Memory B cell (primary cell): Measurements from ENCODE around the gene HOXA6.

Experiments
- ATAC-seq: fragments of 150-1000 bp; cut with Tn5 transposase; 2 replicates; pipeline ENCODE4 v1.10.0; 2021; ENCODE audit warnings: low read depth, mild to moderate bottlenecking, moderate library complexity
- DNase-seq, 2 donors: peaks; one replicate each; pipeline ENCODE4 v3.0.0; 2022; ENCODE audit warnings: low spot score in 2 of 2
- H3K27ac Mint-ChIP-seq: one replicate; pipeline ENCODE4 v1.8.0; 2022; ENCODE audit warnings: mild to moderate bottlenecking, moderate library complexity, mixed read lengths
- H3K27me3 Mint-ChIP-seq: one replicate; pipeline ENCODE4 v1.8.0; 2022; ENCODE audit warnings: mixed read lengths
- H3K36me3 Mint-ChIP-seq: one replicate; pipeline ENCODE4 v1.8.0; 2022; ENCODE audit warnings: mild to moderate bottlenecking, mixed read lengths
- H3K4me1 Mint-ChIP-seq: one replicate; pipeline ENCODE4 v1.8.0; 2022; ENCODE audit warnings: mixed read lengths
- H3K4me3 Mint-ChIP-seq: one replicate; pipeline ENCODE4 v1.8.0; 2022; ENCODE audit warnings: mild to moderate bottlenecking, moderate library complexity, mixed read lengths
- H3K9me3 Mint-ChIP-seq: one replicate; pipeline ENCODE4 v1.8.0; 2022; ENCODE audit warnings: mixed read lengths

The HOXA6 gene

DNA sequence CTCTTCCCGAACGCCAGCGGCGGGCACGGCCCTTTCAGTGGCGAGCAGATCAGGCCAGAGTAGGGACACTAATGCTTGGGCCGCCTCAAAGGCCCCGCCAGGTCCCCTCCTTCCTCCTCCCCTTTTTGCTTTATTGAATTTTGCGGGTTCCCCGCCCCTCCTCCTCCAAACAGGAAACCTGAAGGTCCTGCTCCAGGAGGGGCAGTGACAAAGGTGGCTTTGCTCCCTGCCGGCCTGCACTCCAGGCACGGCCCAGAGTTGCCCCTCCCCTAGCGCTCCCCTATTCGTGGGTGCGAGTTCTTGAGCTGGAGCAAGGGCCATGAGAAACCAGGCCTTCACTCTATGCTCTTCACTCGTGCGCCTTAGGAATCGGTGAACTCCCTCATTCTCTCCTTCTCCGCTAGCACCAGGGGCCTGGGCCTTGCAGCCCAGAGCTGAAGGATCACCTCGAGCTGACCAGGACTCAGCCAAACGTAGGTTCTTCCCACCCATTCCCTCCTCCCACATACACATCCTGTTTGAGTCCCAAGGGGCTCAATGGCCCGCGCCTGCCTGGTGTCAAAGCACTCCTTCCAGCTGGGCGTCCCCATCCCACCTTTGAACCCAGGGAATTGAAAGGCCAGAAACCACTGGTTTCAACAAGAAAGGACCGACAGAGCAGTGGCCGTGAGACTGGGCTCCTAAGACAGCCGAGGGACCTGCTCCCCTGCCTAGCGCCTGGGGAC, 619 bp upstream of the HOXA6 start:
- ATAC-seq (no peak), DNase-seq (peak in 1 of 2 donors; percentile 39)
- Mint-ChIP-seq H3K27ac (no peak overlapping the region), H3K27me3 (peaks cover 19% of the 10 kb centered on the region), H3K4me3 (peak overlapping the region; percentile 66), H3K36me3 (no peaks in the 10 kb centered on the region), H3K4me1 (peaks cover 27% of the 10 kb centered on the region), H3K9me3 (no peaks in the 10 kb centered on the region)

GRCh38 chr7:27146491-27147198, 929 bp downstream of the HOXA6 start:
- H3K9me3 Mint-ChIP-seq: no peaks in the 10 kb centered on the region
- H3K27me3 Mint-ChIP-seq: peaks cover 17% of the 10 kb centered on the region
- DNase-seq (no peak), ATAC-seq (no peak)
- no peaks in the 10 kb centered on the region for H3K36me3 Mint-ChIP-seq
- no peak overlapping the region for H3K4me3 Mint-ChIP-seq
- H3K27ac Mint-ChIP-seq: no peak overlapping the region
- H3K4me1 Mint-ChIP-seq: peaks cover 26% of the 10 kb centered on the region

DNA sequence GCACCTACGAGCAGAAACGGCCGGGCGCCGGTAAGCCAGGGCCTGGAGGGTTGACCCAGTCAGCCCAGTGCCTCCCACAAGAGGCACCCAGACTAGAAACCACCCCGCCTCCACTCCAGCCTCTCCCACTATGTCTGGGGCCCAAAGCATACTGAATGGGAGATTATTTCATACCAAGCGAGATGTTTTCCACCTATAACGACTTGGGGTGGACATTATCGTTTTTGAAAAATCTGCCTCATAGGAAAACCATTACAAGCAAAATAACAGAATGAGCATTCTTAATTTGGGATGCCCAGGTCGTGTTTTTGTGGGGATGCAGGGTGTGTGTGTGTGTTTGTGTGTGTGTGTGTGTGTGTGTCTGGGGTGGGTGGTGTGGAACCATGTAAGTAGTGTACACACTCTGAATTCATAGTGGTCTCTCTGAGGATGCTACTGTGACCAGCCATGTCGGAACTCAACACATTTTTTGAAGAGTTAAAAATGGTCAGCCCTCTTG, 1.6 kb downstream of the HOXA6 start:
- no peaks in the 10 kb centered on the region for H3K9me3 Mint-ChIP-seq
- no peak for ATAC-seq
- no peak overlapping the region for H3K27ac Mint-ChIP-seq
- no peak for DNase-seq
- peaks cover 16% of the 10 kb centered on the region for H3K27me3 Mint-ChIP-seq
- H3K36me3 Mint-ChIP-seq: no peaks in the 10 kb centered on the region
- peaks cover 19% of the 10 kb centered on the region for H3K4me1 Mint-ChIP-seq
- no peak overlapping the region for H3K4me3 Mint-ChIP-seq

GRCh38 chr7:27145165-27145913, 2.2 kb downstream of the HOXA6 start:
- Mint-ChIP-seq H3K4me1 (peaks cover 15% of the 10 kb centered on the region), H3K4me3 (no peak overlapping the region), H3K36me3 (no peaks in the 10 kb centered on the region), H3K27me3 (peaks cover 16% of the 10 kb centered on the region), H3K27ac (no peak overlapping the region), H3K9me3 (no peaks in the 10 kb centered on the region)
- DNase-seq: no peak
- no peak for ATAC-seq

GRCh38 chr7:27144781-27145164, 2.8 kb downstream of the HOXA6 start:
- H3K4me3 Mint-ChIP-seq: no peak overlapping the region
- no peaks in the 10 kb centered on the region for H3K36me3 Mint-ChIP-seq
- H3K4me1 Mint-ChIP-seq: peaks cover 13% of the 10 kb centered on the region
- no peaks in the 10 kb centered on the region for H3K9me3 Mint-ChIP-seq
- DNase-seq (no peak), ATAC-seq (no peak)
- peaks cover 16% of the 10 kb centered on the region for H3K27me3 Mint-ChIP-seq
- no peak overlapping the region for H3K27ac Mint-ChIP-seq

DNA sequence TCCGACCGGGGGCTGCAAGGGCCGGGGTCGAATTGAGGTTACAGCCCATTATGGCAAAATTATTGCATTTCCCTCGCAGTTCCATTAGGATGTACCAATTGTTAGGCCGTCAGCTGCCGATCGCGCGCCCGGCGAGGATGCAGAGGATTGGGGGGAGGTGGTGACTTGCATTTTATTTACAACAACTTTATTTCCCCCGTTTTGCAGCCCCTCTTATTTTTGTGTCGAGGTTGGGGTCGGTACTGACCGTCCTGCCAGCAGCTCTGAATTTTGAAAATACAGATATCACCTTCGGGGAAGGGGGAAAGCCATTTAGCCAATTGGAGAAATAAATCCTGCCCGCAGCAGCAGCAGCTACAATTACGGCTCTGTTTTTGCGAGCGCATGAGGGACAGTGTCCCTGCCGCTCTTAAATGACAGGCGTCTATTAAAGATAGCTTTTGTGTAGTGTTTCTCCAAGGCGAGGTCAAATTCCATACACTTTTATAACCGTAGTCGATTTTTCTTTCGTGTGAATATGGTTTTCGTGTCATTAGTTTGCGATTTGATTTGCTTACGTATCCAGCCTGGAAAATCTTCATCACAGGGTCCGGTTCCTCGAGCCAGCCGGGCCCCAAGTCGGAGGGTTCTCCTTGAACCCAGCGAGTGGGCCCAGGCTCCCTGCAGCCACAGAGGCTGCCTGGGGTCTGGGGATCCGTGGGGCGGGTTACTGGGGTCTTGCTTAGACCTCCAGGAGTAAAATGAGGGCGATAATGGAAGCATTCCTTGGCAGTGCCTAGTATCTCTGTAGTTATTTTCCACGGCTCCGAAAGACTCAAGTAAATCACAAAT, 3.4 kb downstream of the HOXA6 start:
- peaks cover 13% of the 10 kb centered on the region for H3K4me1 Mint-ChIP-seq
- DNase-seq (no peak), ATAC-seq (no peak)
- H3K27me3 Mint-ChIP-seq: peaks cover 16% of the 10 kb centered on the region
- H3K36me3 Mint-ChIP-seq: no peaks in the 10 kb centered on the region
- H3K9me3 Mint-ChIP-seq: no peaks in the 10 kb centered on the region
- H3K27ac Mint-ChIP-seq: no peak overlapping the region
- H3K4me3 Mint-ChIP-seq: no peak overlapping the region

DNA sequence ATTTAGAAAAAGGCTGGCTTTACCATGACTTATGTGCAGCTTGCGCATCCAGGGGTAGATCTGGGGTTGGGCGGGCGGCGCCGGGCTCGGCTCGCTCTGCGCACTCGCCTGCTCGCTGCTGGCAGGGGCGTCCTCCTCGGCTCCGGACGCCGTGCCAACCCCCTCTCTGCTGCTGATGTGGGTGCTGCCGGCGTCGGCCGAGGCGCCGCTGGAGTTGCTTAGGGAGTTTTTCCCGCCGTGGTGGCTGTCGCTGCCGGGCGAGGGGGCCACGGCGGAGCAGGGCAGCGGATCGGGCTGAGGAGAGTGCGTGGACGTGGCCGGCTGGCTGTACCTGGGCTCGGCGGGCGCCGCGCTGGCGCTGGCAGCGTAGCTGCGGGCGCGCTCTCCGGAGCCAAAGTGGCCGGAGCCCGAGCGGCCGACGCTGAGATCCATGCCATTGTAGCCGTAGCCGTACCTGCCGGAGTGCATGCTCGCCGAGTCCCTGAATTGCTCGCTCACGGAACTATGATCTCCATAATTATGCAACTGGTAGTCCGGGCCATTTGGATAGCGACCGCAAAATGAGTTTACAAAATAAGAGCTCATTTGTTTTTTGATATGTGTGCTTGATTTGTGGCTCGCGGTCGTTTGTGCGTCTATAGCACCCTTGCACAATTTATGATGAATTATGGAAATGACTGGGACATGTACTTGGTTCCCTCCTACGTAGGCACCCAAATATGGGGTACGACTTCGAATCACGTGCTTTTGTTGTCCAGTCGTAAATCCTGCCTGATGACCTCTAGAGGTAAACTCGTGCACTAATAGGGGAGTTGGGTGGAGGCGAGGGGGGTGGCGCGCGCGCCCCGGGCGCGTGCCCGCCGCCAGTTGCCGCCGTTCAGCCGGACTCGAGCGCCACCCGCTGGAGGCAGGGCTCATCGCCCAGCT, 4.3 kb downstream of the HOXA6 start, which contains the start of gene HOXA5:
Gene HOXA5, minus strand, starts transcription at position 659 of the 927 bp plus-strand sequence. Its CDS starts 74 bp downstream, at position 585.
- peaks cover 16% of the 10 kb centered on the region for H3K27me3 Mint-ChIP-seq

DNA sequence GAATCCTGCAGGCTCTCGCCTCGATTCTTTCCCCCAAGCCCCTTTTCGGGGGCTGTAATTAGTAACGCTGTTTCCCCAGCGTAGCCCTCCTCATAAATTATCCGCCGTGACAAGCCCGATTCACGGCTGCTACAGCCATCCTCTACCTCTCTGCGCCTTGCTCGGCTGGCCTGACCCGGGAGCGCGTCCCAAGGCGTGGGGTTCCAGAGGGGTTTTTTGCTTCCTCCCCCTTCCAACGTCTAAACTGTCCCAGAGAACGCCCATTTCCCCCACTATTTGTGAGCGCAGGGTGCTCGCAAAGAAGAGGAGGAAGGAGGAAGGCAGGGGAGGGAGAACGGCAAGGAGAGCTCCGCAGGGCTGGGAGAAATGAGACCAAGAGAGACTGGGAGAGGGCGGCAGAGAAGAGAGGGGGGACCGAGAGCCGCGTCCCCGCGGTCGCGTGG, 5.0 kb downstream of the HOXA6 start:
- Mint-ChIP-seq H3K27me3 (peaks cover 16% of the 10 kb centered on the region), H3K27ac (no peak overlapping the region), H3K4me3 (peak overlapping the region; percentile 40), H3K4me1 (peaks cover 8% of the 10 kb centered on the region), H3K9me3 (no peaks in the 10 kb centered on the region), H3K36me3 (no peaks in the 10 kb centered on the region)
- DNase-seq: no peak
- no peak for ATAC-seq

More for the DNA sequence above, 4.3 kb downstream of the HOXA6 start, which contains the start of gene HOXA5:
- no peak within 1 kb of the TSS for H3K27ac Mint-ChIP-seq
- no peaks in the 10 kb centered on the region for H3K36me3 Mint-ChIP-seq
- no peaks in the 10 kb centered on the region for H3K9me3 Mint-ChIP-seq
- DNase-seq: peak in 1 of 2 donors; percentile 49
- peaks cover 11% of the 10 kb centered on the region for H3K4me1 Mint-ChIP-seq
- peak; percentile 45 for ATAC-seq
- peak within 1 kb of the TSS; percentile 46 for H3K4me3 Mint-ChIP-seq

DNA sequence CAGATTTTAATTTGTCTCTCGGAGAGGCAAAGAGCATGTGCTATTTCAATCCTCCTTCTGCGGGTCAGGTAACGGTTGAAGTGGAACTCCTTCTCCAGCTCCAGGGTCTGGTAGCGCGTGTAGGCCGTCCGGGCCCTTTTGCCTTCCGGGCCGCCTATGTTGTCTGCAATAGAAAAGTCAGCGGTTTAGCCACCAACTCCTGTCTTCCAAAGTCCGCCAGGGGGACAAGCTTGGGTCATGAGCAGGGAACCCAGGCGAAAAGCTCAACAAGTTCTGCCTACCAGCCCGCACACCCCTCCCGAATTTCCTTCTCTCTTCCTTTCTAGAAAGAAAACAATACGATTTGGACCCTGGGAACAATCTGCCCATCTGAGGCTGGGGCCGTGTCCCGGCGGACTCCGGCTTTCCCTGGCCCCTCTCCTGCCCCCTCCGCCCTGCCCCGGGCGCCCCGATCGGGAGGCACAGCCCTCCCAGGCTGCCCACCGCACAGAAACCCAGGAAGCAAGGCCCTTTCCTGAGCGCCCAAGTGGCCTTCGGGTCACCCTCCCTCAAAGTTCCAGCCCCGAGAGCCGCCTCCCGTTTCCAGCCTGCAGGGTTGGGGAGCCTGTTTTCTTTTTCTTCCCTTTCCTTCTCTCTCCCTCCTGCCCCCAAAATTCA, 5.5 kb downstream of the HOXA6 start:
- H3K27ac Mint-ChIP-seq: no peak overlapping the region

GRCh38 chr7:27141137-27141922, 6.2 kb downstream of the HOXA6 start:
- Mint-ChIP-seq H3K36me3 (no peaks in the 10 kb centered on the region), H3K27ac (no peak overlapping the region), H3K4me1 (peaks cover 2% of the 10 kb centered on the region), H3K9me3 (no peaks in the 10 kb centered on the region), H3K27me3 (peaks cover 9% of the 10 kb centered on the region), H3K4me3 (no peak overlapping the region)
- no peak for DNase-seq
- no peak for ATAC-seq

More for the DNA sequence above, 5.5 kb downstream of the HOXA6 start:
- DNase-seq (no peak), ATAC-seq (no peak)
- no peaks in the 10 kb centered on the region for H3K36me3 Mint-ChIP-seq
- H3K4me3 Mint-ChIP-seq: no peak overlapping the region
- H3K9me3 Mint-ChIP-seq: no peaks in the 10 kb centered on the region
- peaks cover 14% of the 10 kb centered on the region for H3K27me3 Mint-ChIP-seq
- H3K4me1 Mint-ChIP-seq: peaks cover 4% of the 10 kb centered on the region

DNA sequence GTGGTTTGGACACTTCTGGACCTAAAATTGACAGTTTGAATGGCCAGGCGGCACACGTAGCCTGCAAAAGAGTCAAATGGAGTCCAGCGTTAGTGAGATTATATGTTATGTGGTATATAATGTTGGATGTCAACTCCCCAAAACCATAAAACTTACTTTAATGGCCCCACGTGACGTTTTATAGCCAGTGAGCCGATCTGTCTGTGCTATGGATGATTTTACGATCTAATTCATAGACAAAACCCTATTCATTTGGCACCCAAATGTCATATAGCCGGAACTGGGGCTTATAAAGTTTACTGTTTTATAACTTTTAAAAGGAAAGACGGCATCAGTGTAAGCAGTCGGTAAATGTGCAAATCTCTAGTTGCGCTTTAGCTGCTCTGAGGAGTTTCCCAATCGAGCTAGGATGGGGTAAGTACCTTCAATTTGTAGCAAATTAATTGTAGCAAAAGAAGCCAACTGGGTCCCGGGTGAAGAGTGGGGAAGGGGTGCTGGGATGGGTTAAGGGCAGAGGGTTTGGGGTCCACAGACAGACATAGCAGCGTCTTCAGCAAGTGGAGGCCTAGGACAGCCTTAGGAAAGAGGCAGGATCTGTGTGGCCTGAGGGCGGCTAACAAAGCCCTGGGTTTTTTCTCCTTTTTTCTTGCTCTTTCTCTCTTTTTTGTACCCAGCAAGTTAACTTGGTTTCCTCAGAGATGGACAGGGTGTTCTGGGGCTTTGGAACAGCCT, 7.3 kb downstream of the HOXA6 start:
- H3K27me3 Mint-ChIP-seq: peaks cover 8% of the 10 kb centered on the region
- H3K9me3 Mint-ChIP-seq: no peaks in the 10 kb centered on the region
- peaks cover 2% of the 10 kb centered on the region for H3K4me1 Mint-ChIP-seq
- ATAC-seq (no peak), DNase-seq (no peak)
- H3K36me3 Mint-ChIP-seq: no peaks in the 10 kb centered on the region
- H3K27ac Mint-ChIP-seq: no peak overlapping the region
- H3K4me3 Mint-ChIP-seq: no peak overlapping the region
